Activated CD4-positive, alpha-beta T cell treated with anti-CD3 and anti-CD28 coated beads, Interleukin-2, amount 50 U/mL, for 1 hour (primary cell): ENCODE results near the gene LAMA2.

ENCODE experiments used
- DNase-seq: peaks from one replicate; pipeline ENCODE4 v3.0.0-alpha.2; 2020

Gene LAMA2

GRCh38 chr6:128882991-128883611, at the start of gene LAMA2:
Gene LAMA2 (plus strand): TSS chr6:128883138. CDS start chr6:128883246, 108 bp downstream.
- DNase-seq = no peak

GRCh38 chr6:128836761-128837160, 46.2 kb upstream of the LAMA2 start:
- no peak for DNase-seq

GRCh38 chr6:128841518-128841917, 41.4 kb upstream of the LAMA2 start:
- DNase-seq = no peak

GRCh38 chr6:128844598-128844997, 38.3 kb upstream of the LAMA2 start:
- no peak for DNase-seq

DNA sequence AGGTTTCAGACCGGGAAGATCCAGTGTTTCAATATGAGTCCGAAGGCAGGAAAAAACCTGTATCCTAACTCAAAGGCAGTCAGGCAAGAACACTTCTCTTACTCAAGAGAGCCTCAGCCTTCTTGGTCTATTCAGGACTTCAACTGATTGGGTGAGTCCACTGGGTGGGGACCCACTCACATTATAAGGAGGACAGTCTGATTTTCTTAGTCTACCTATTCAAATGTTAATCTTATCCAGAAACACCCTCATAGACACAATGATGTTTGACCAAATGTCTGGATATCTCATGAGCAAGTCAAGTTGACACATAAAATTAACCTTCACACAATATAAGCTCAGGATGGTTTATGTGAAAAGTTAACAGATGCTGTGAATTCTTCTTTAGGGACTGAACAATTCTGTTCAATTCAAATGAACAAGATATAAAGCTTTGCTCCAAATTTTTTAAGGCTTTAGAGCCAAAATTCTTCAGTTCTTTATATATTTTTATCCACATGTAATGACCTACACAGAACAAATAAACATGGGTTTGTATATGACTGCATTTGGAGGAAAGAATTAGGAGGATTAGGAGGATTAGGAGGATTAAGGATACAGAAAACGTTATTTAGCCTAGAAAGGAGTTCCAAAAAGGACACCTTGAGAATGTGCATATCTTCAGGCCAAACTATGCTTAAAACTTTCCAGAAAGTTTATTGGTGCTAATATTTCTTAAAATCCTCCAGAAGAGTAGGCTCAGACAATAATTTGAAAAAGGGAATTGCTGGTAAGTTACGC, 35.3 kb upstream of the LAMA2 start:
- no peak for DNase-seq

DNA sequence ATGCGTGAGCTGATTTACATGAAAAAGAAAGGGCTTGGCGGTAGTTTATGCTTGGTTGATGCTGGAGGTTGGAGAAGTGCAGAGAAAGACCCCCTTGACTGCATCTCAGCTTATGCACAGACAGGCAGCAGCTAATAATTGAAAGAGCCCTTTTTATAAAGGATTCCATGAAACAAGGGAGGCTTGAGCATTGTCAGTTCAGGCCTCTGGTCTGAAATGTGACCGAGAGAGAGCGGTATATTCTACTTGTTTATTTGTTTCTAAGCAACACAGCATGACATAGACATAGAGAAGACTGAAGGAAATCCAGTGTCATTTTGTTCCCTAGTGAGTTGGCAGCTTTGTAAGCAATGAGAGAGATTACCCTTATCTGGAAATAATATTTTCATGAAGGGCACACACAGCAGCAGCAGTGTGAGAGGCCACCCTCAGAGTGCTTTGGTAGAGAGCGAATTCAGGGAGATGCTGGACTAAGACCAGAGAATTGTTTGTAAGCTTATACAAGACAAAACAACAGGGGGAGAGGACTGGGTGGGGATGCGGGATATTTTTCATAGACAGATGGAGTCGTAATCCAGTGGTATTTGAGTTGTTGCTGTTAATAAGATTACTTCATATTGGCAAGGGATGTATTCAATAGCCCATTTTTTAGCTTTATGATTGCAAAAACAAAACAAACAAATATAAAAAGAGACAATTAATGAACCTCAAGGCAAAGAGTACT, 34.6 kb upstream of the LAMA2 start:
- DNase-seq = no peak

- DNase-seq = no peak
Observed at GRCh38 chr6:128855581-128856085, 27.3 kb upstream of the LAMA2 start.

DNA sequence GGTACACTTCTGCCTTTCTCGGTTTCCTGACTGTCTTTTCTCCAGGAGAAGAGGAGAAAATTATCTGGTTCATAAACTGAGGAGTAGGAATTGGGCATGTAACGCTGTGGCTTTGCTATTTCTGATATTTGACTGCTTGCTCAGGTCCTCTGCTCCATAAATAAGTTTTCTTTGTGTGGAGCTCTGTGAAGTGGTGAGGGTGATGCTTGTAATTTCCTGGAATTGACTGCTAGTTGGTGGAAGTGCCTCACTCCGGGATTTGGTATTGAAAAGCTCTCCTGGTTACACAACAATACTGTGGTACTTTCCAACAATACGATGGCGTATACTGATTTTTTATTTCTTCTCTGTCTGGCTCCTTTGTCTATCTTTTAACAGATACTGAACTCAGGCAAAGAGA, 25.1 kb upstream of the LAMA2 start:
- DNase-seq = no peak

GRCh38 chr6:128860782-128861181, 22.2 kb upstream of the LAMA2 start:
- no peak for DNase-seq

DNA sequence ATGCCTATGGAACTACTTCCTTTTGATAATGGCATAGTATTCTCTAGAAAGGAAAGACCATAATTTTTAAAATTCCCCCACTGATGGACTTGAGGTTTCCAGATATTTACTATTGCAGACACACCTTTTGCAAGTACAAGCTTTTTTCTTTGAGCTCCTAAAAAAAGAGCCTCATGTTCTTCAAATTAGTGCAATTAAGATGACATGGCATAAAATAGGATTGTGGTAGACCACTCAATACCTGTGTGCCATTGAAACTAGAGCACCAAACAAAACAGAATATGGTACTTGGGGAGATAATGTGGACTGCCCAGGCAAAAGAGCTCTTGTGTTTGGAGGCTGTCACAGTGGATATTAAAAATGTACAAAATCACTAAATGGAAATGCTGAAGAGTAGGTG, 19.0 kb upstream of the LAMA2 start:
- DNase-seq = no peak

DNA sequence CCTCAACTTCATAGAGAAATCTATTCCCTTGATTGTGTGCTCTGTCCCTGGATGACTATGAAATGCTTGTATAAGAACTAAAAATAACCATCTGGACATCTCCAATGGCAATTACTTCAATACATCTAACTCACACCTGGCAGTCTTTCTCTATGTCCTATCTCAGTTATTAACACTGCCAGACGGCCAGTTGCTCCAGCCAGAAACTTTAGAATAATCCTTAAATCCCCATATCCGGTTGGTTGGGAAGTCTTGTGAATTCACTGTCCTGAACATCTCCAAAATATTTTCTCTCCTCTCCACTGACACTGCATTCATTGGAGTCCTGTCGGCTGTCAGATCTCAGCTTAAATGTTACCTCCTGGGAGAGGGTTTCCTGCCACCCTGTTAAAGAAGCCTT, 12.2 kb upstream of the LAMA2 start:
- DNase-seq = no peak

DNA sequence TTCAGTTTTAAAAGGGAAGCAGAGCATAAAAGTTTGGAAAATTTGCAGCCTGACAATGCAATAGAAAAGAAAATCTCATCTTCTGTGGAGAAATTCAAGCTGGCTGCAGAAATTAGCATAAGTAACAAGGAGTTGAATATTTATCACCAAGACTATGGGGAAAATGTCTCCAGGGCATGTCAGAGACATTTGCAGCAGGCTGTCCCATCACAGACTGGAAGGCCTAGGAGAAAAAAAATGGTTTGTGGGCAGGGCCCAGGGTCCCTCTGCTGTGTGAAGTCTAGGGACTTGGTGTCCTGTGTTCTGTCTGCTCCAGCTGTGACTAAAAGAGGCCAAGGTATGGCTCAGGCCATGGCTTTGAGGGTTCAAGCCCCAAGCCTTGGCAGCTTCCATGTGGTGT, 8.1 kb upstream of the LAMA2 start:
- no peak for DNase-seq

- DNase-seq = no peak
Observed at GRCh38 chr6:128882560-128882959, 378 bp upstream of the LAMA2 start.

GRCh38 chr6:128883906-128884305, 968 bp downstream of the LAMA2 start:
- DNase-seq = no peak

DNA sequence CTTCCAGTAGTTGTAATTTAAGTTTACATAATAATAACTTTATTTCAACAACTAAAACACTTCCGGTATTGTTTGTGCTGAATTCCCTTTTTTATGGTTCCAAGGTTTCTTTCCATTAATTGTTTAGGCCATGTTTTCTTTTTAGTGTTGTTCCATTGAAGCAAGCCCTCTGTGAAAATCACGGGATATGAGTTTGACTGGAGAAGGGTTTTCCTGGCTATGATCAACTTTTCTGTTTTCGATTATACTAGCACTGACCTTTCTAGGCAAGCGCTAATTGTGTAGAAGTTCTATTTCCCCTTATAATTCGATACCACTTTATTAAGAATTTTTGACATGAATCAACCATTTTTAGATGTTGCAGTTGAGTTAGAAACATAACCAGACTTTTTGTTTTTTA, 2.4 kb downstream of the LAMA2 start:
- no peak for DNase-seq

DNA sequence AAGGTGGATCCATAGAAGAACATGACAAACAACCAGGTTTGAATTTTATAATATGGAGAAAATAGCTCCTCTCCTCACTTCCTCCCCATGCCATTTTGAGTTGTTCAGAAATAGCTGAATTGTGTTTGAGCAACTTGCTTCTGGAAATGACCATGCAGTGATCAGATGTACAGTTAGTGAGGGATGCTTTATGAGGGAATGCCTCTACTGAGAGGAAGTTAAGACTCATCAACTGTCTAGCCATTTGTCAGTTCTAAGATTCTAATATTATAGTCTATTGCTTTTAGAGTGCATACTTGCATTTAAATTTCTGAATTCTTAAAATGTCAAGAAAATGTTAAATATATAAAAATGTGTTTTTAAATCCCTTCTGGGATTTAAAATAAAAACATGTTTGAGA, 3.8 kb downstream of the LAMA2 start:
- DNase-seq = no peak

- no peak for DNase-seq
Observed at GRCh38 chr6:128888444-128889175, 5.7 kb downstream of the LAMA2 start.

- DNase-seq = no peak
Observed at GRCh38 chr6:128889870-128890269, 6.9 kb downstream of the LAMA2 start.

DNA sequence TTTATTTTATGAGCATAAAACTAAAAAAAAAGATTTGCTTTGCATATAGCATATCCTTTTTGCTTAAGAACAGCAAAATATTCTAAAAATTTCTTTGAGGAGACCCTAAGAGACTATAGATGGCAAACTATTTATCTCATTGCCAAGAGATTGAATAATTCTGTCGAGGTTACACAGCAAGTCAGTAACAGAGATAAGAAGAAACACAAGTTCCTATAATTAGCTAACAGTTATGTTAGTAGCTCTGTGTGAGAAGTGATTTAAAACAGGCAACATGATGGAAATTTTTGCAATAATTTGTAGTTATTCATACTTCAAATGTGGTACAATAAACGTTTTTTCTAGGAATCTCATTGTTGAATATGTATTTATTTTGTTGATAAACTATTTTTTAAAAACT, 9.1 kb downstream of the LAMA2 start:
- DNase-seq = no peak

DNA sequence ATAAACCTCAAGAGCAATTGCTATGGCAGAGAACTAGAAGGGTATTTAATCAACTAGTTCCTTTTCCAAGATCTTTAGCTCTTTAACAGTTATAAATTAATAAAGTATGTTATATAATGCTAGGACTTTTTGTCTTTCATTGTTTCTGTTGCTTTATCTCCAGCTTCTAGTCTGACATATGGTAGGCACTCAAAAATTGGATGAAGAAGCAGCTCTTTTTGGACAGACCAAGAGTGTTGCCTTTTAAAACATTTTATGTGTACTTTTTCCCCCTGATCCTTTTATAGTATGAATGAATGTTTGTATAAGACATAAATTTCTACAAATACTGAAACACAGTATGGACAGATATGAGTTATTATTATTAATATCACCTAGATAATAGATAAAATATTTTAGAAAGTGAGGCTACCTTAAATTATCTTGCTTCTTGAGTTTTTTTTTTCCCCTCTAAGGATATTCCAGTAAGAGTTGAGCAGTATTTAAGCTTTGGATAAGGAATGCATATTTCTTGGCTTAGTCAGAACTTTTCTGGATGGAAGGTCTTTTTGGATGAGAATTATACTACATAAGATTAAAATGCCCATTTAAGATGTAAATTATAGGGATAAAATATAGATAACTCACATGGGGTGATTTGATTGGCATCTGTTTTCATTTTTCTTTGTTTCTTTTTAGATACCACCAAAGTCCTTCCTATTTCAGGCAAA, 16.6 kb downstream of the LAMA2 start:
- DNase-seq = no peak

GRCh38 chr6:128903715-128904114, 20.8 kb downstream of the LAMA2 start:
- no peak for DNase-seq

DNA sequence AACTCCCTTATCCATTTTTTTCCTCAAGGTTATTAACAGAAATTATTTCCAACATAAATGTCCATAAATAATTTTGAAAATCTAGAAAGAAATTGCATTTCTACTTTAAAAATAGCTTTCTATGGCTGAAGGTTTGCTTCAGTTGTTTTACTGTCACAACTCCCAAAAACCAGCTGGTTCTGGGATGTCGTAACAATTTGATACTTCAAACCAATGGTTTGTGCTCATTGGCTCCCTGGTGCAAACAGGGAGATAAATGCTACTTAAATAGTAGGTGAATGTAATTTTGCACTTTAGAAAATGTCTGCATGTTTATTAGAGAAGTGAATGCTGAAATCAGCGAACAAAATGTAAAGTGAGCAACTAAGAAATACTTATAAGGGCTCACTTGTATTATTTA, 31.1 kb downstream of the LAMA2 start:
- DNase-seq = no peak

GRCh38 chr6:128918886-128919285, 35.9 kb downstream of the LAMA2 start:
- DNase-seq = no peak
